Renal cortex interstitium (tissue), 15 donors: ENCODE measurements around the gene TLE3. TPM values are rescaled to one million over a fixed set of nuclear protein-coding genes. Genes with fewer than 3 reads are reported as not detected.
"Not testable (repeated sequence)": the region's sequence is repeated elsewhere in the genome, so short reads cannot be mapped to it uniquely, and the experiment has no call there.

ENCODE experiments used
- DNase-seq, 11 donors: peaks; one replicate each; pipeline ENCODE4 v3.0.0-alpha.2; 2013; ENCODE audit warnings: low read depth in 9 of 11, low spot score in 4 of 11; ENCODE audit errors: extremely low read depth in 1 of 11
- long read RNA-seq, 16 experiments: transcript quantifications; one replicate each; lab custom pipeline, GENCODE V29; 2026
- polyA plus RNA-seq, 3 donors: library from polyadenylated mRNA; unstranded; fragments of 120-200 nt; gene quantifications; one replicate each; pipeline ENCODE4 v1.2.1, GENCODE V29; 2013; ENCODE audit not compliant: insufficient read length in 3 of 3

Gene TLE3
- polyA plus RNA-seq = 10 to 100 TPM; 36.3 to 54.4 (median 41.8) TPM
- long read RNA-seq, donor 1, partial matches to known transcripts = 0 of 1 reads
- long read RNA-seq, donor 1, other reads (novel, unspliced or antisense) = 0 of 1 reads
- long read RNA-seq, donor 2, partial matches to known transcripts = 0 of 1 reads
- long read RNA-seq, donor 2, other reads (novel, unspliced or antisense) = 0 of 1 reads
- long read RNA-seq, donor 3 = 0 reads
- long read RNA-seq, donor 4 = 0 reads
- long read RNA-seq, donor 5 = 0 reads
- long read RNA-seq, donor 6 = 0 reads
- long read RNA-seq, donor 7, partial matches to known transcripts = 11 of 11 reads
- long read RNA-seq, donor 7, other reads (novel, unspliced or antisense) = 0 of 11 reads
- long read RNA-seq, donor 8 = 0 reads
- long read RNA-seq, donor 9 = 0 reads
- long read RNA-seq, donor 10, partial matches to known transcripts = 0 of 2 reads
- long read RNA-seq, donor 10, other reads (novel, unspliced or antisense) = 0 of 2 reads
- long read RNA-seq, donor 11 = 0 reads
- long read RNA-seq, donor 12 = 0 reads
- long read RNA-seq, donor 13 = 0 reads
- long read RNA-seq, donor 14 = 0 reads
- long read RNA-seq, donor 15, partial matches to known transcripts = 0 of 1 reads
- long read RNA-seq, donor 15, other reads (novel, unspliced or antisense) = 0 of 1 reads
- long read RNA-seq, donor 16 = 0 reads

GRCh38 chr15:70097321-70098152 lies at the start of gene TLE3:
Gene TLE3 (minus strand): TSS chr15:70097917. CDS start chr15:70096798, 1,119 bp downstream.
- peak; percentile 91 to 98 (median 97) for DNase-seq

- no peak for DNase-seq
Observed at GRCh38 chr15:70147178-70147760, 49.6 kb upstream of the TLE3 start.

GRCh38 chr15:70146771-70147170 lies 49.1 kb upstream of the TLE3 start:
- DNase-seq = no peak

- DNase-seq = no peak
Observed at GRCh38 chr15:70146162-70146561, 48.4 kb upstream of the TLE3 start.

- no peak for DNase-seq
Observed at GRCh38 chr15:70145261-70145660, 47.5 kb upstream of the TLE3 start.

- DNase-seq = peak in 3 of 11 donors; percentile 26 to 63 (median 38)
Observed at GRCh38 chr15:70142322-70143191, 44.8 kb upstream of the TLE3 start.

- no peak for DNase-seq
Observed at GRCh38 chr15:70142072-70142321, 44.3 kb upstream of the TLE3 start.

GRCh38 chr15:70141376-70142071 lies 43.8 kb upstream of the TLE3 start:
- DNase-seq = no peak

- no peak for DNase-seq
Observed at GRCh38 chr15:70140543-70141375, 43.0 kb upstream of the TLE3 start.

GRCh38 chr15:70140025-70140542 lies 42.4 kb upstream of the TLE3 start:
- DNase-seq = no peak

GRCh38 chr15:70137967-70138366 lies 40.2 kb upstream of the TLE3 start:
- peak in 2 of 11 donors; percentile 27 to 44 for DNase-seq

GRCh38 chr15:70137021-70137420 lies 39.3 kb upstream of the TLE3 start:
- not testable (repeated sequence) for DNase-seq

- no peak for DNase-seq
Observed at GRCh38 chr15:70133781-70134421, 36.2 kb upstream of the TLE3 start.

GRCh38 chr15:70133296-70133695 lies 35.6 kb upstream of the TLE3 start:
- no peak for DNase-seq

GRCh38 chr15:70132571-70132970 lies 34.9 kb upstream of the TLE3 start:
- DNase-seq = no peak

- DNase-seq = peak in 2 of 11 donors; percentile 47 to 62
Observed at GRCh38 chr15:70132139-70132538, 34.4 kb upstream of the TLE3 start.
